OCI-LY7 (cell line): Measurements from ENCODE around the gene TMEM253.

Experiments used
- EZH2phosphoT487 ChIP-seq: fragments of 200-600 bp; sonication (generic); IDR thresholded peaks from 2 replicates; pipeline ENCODE4 v1.6.1; 2018; ENCODE audit warnings: low read depth, borderline replicate concordance, mild to moderate bottlenecking, mixed run types, antibody characterized with exemption, low read length, moderate library complexity, mixed read lengths
- TF ChIP-seq, protein P1 (sequence below): fragments of 200-600 bp; sonication (generic); conservative IDR thresholded peaks from 2 replicates; pipeline ENCODE4 v1.5.1; 2014; ENCODE audit warnings: mild to moderate bottlenecking, antibody characterized with exemption, low read length, moderate library complexity, mixed read lengths

GRCh38 chr14:21077672-21078071 is 23.2 kb upstream of the TMEM253 start:
- TF ChIP-seq, protein P1, sequence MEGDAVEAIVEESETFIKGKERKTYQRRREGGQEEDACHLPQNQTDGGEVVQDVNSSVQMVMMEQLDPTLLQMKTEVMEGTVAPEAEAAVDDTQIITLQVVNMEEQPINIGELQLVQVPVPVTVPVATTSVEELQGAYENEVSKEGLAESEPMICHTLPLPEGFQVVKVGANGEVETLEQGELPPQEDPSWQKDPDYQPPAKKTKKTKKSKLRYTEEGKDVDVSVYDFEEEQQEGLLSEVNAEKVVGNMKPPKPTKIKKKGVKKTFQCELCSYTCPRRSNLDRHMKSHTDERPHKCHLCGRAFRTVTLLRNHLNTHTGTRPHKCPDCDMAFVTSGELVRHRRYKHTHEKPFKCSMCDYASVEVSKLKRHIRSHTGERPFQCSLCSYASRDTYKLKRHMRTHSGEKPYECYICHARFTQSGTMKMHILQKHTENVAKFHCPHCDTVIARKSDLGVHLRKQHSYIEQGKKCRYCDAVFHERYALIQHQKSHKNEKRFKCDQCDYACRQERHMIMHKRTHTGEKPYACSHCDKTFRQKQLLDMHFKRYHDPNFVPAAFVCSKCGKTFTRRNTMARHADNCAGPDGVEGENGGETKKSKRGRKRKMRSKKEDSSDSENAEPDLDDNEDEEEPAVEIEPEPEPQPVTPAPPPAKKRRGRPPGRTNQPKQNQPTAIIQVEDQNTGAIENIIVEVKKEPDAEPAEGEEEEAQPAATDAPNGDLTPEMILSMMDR: no peak
- TF ChIP-seq EZH2phosphoT487: no peak
